Measurements from ENCODE around the gene TASP1. TPM values are rescaled to one million over a fixed set of nuclear protein-coding genes. Genes with fewer than 3 reads are reported as not detected.

The TASP1 gene
- total and polyA plus RNA-seq, 2 donors (not counting 1 experiment from before 2014, with no cell fraction given) = 6.4 to 23.9 TPM

- ATAC-seq (ENCODE audit: low read depth) (peak; percentile 36), DNase-seq (peak; percentile 64)
- ChIA-PET POLR2A (no interaction called here), CTCF (interaction anchor here (0.5 kb wide), 1 partner anchor 99 kb away, joined by 3 read pairs; no protein-coding TSS in a partner anchor)
- no peak for TF ChIP-seq CTCF (IDR thresholded peaks at IDR 0.05)
- no peak for TF ChIP-seq EZH2 (IDR thresholded peaks at IDR 0.05; ENCODE audit: borderline replicate concordance, insufficient read depth, low read depth, low read length, poor library complexity, severe bottlenecking)
- Mint-ChIP-seq H3K9me3 (ENCODE audit: insufficient read depth) (no peaks in the 10 kb centered on the region), H3K27me3 (no peaks in the 10 kb centered on the region), H3K4me3 (peak overlapping the region; percentile 50), H3K27ac (peak overlapping the region; percentile 67), H3K4me1 (peaks cover 27% of the 10 kb centered on the region)
- Histone ChIP-seq H3K9ac (ENCODE audit: low read length) (peak overlapping the region; percentile 0), H3K4me3 (ENCODE audit: control extremely low read depth in 1 of 5, extremely low read depth in 1 of 5, insufficient read depth in 1 of 5, low read depth in 2 of 5, low read length in 4 of 5) (no peak overlapping the region), H3K79me2 (ENCODE audit: control insufficient read depth, insufficient read depth, low read length) (no peaks in the 10 kb centered on the region), H4K20me1 (ENCODE audit: control insufficient read depth, insufficient read depth, low read length, poor library complexity, severe bottlenecking) (no peaks in the 10 kb centered on the region), H3K36me3 (replicated peaks in 1 of 2; ENCODE audit: control extremely low read depth in 1 of 2, control insufficient read depth in 1 of 2, extremely low read depth in 1 of 2, insufficient read depth in 2 of 2, low read length in 1 of 2) (no peaks in the 10 kb centered on the region), H3K9me3 (ENCODE audit: control extremely low read depth in 1 of 3, control insufficient read depth in 2 of 3, insufficient read depth in 1 of 3, low read length in 2 of 3) (no peaks in the 10 kb centered on the region), H3K4me1 (ENCODE audit: control insufficient read depth in 2 of 2, insufficient read depth in 2 of 2, low read length in 2 of 2) (peaks cover 23 to 28% of the 10 kb centered on the region in 2 donors), H3K27me3 (replicated peaks in 1 of 4; ENCODE audit: control extremely low read depth in 1 of 4, control insufficient read depth in 3 of 4, insufficient read depth in 4 of 4, low read length in 3 of 4) (no peaks in the 10 kb centered on the region), H2AFZ (ENCODE audit: insufficient read depth, low read depth, low read length, poor library complexity, severe bottlenecking) (peak overlapping the region; percentile 63), H3K4me2 (replicated peaks; ENCODE audit: low read depth, low read length, poor library complexity, severe bottlenecking) (peak overlapping the region; percentile 64), H3K27ac (ENCODE audit: low read length in 2 of 2) (peak overlapping the region in 1 of 2 donors; percentile 30)
- 10% methylated on average over 2 of the region's 5 CpGs for WGBS (ENCODE audit: insufficient coverage)
- intact Hi-C loops (cut with micrococcal nuclease) = no loop called here
These were observed 46.0 kb upstream of the TASP1 start for GRCh38 chr20:13684566-13685222.

GRCh38 chr20:13683833-13684232 is 45.1 kb upstream of the TASP1 start:
- peaks cover 27% of the 10 kb centered on the region for H3K4me1 Mint-ChIP-seq
- no peak for ATAC-seq (ENCODE audit: low read depth)
- Histone ChIP-seq H3K27ac (ENCODE audit: low read length in 2 of 2) (no peak overlapping the region), H3K27me3 (replicated peaks in 1 of 4; ENCODE audit: control extremely low read depth in 1 of 4, control insufficient read depth in 3 of 4, insufficient read depth in 4 of 4, low read length in 3 of 4) (no peaks in the 10 kb centered on the region), H4K20me1 (ENCODE audit: control insufficient read depth, insufficient read depth, low read length, poor library complexity, severe bottlenecking) (no peaks in the 10 kb centered on the region), H3K36me3 (replicated peaks in 1 of 2; ENCODE audit: control extremely low read depth in 1 of 2, control insufficient read depth in 1 of 2, extremely low read depth in 1 of 2, insufficient read depth in 2 of 2, low read length in 1 of 2) (no peaks in the 10 kb centered on the region), H3K4me2 (replicated peaks; ENCODE audit: low read depth, low read length, poor library complexity, severe bottlenecking) (peak overlapping the region; percentile 64), H3K9me3 (ENCODE audit: control extremely low read depth in 1 of 3, control insufficient read depth in 2 of 3, insufficient read depth in 1 of 3, low read length in 2 of 3) (no peaks in the 10 kb centered on the region), H2AFZ (ENCODE audit: insufficient read depth, low read depth, low read length, poor library complexity, severe bottlenecking) (peak overlapping the region; percentile 15), H3K4me1 (ENCODE audit: control insufficient read depth in 2 of 2, insufficient read depth in 2 of 2, low read length in 2 of 2) (peaks cover 23 to 28% of the 10 kb centered on the region in 2 donors), H3K79me2 (ENCODE audit: control insufficient read depth, insufficient read depth, low read length) (no peaks in the 10 kb centered on the region), H3K9ac (ENCODE audit: low read length) (no peak overlapping the region), H3K4me3 (ENCODE audit: control extremely low read depth in 1 of 5, extremely low read depth in 1 of 5, insufficient read depth in 1 of 5, low read depth in 2 of 5, low read length in 4 of 5) (peak overlapping the region in 1 of 5 experiments; percentile 25)
- ChIA-PET CTCF (interaction anchor here (0.5 kb wide), 1 partner anchor 100 kb away, joined by 3 read pairs; no protein-coding TSS in a partner anchor), POLR2A (no interaction called here)
- intact Hi-C loops (cut with micrococcal nuclease) = no loop called here
- no peak for TF ChIP-seq CTCF (IDR thresholded peaks at IDR 0.05)
- no peak for TF ChIP-seq EZH2 (IDR thresholded peaks at IDR 0.05; ENCODE audit: borderline replicate concordance, insufficient read depth, low read depth, low read length, poor library complexity, severe bottlenecking)
- no peak overlapping the region for H3K4me3 Mint-ChIP-seq
- no peak overlapping the region for H3K27ac Mint-ChIP-seq
- no peaks in the 10 kb centered on the region for H3K27me3 Mint-ChIP-seq
- H3K9me3 Mint-ChIP-seq (ENCODE audit: insufficient read depth) = no peaks in the 10 kb centered on the region
- DNase-seq = no peak
- 33% methylated on average over 1 of the region's 1 CpG for WGBS (ENCODE audit: insufficient coverage)

All from B cell (primary cell).